DOHH2 (cell line): ENCODE measurements around the gene AHSP.

Experiments used
- CTCF ChIP-seq: fragments of 200-600 bp; sonication (generic); IDR thresholded peaks from one replicate; pipeline ENCODE4 v1.5.1; 2014; ENCODE audit warnings: antibody characterized with exemption, mild to moderate bottlenecking, low read depth, low read length; ENCODE audit not compliant: poor library complexity, severe bottlenecking
- EZH2phosphoT487 ChIP-seq: fragments of 200-600 bp; sonication (generic); IDR thresholded peaks from 2 replicates; pipeline ENCODE4 v1.6.1; 2017; ENCODE audit warnings: borderline replicate concordance, mild to moderate bottlenecking, antibody characterized with exemption, low read length, moderate library complexity, mixed read lengths

DNA sequence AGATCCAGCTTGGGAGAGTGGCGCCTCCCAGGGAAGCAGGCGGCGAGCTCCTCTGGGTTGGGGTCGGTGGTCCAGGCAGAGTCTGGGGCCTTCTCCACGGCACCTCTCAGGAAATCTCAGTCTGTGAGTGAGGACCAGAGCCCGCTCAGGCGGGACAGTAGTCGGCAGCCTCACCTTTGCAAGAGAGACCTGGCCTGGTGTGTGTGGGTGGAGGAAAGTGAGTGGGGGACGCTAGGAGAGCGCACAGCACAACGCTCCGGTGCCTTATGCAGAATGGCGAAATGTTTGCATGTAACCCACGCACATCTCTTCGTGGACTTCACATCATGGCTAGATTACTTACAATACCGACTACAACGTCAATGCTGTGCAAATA lies 2.2 kb downstream of the AHSP start:
- no peak for TF ChIP-seq CTCF
- no peak for TF ChIP-seq EZH2phosphoT487
